ENCODE measurements around the gene NFE2.

NFE2 gene

GRCh38 chr12:54300732-54301427 lies at the start of gene NFE2:
TSS of gene NFE2 (minus strand) at chr12:54301015. CDS start at chr12:54295248, 5,767 bp downstream.
- Mint-ChIP-seq H3K27ac (no peak within 1 kb of the TSS), H3K36me3 (no peaks in the 10 kb centered on the region), H3K4me3 (no peak within 1 kb of the TSS), H3K4me1 (peaks cover 16% of the 10 kb centered on the region), H3K27me3 (peaks cover 28% of the 10 kb centered on the region), H3K9me3 (no peaks in the 10 kb centered on the region)

GRCh38 chr12:54349679-54350078 lies 48.9 kb upstream of the NFE2 start:
- H3K9me3 Mint-ChIP-seq, result no peaks in the 10 kb centered on the region
- H3K4me3 Mint-ChIP-seq, result no peak overlapping the region
- peaks cover 18% of the 10 kb centered on the region for H3K4me1 Mint-ChIP-seq
- no peaks in the 10 kb centered on the region for H3K27me3 Mint-ChIP-seq
- H3K27ac Mint-ChIP-seq, result no peak overlapping the region
- H3K36me3 Mint-ChIP-seq, result peaks cover 10% of the 10 kb centered on the region

- Mint-ChIP-seq H3K4me1 (peaks cover 18% of the 10 kb centered on the region), H3K27ac (no peak overlapping the region), H3K4me3 (no peak overlapping the region), H3K9me3 (no peaks in the 10 kb centered on the region), H3K36me3 (peaks cover 10% of the 10 kb centered on the region), H3K27me3 (no peaks in the 10 kb centered on the region)
Measured at GRCh38 chr12:54349036-54349435, 48.2 kb upstream of the NFE2 start.

- Mint-ChIP-seq H3K36me3 (peaks cover 8% of the 10 kb centered on the region), H3K27ac (no peak overlapping the region), H3K4me3 (no peak overlapping the region), H3K4me1 (peaks cover 15% of the 10 kb centered on the region), H3K27me3 (no peaks in the 10 kb centered on the region), H3K9me3 (no peaks in the 10 kb centered on the region)
Measured at GRCh38 chr12:54341378-54342300, 40.8 kb upstream of the NFE2 start.

- H3K4me3 Mint-ChIP-seq, result no peak overlapping the region
- H3K36me3 Mint-ChIP-seq, result peaks cover 8% of the 10 kb centered on the region
- H3K27ac Mint-ChIP-seq, result no peak overlapping the region
Measured at GRCh38 chr12:54340846-54341245, 40.0 kb upstream of the NFE2 start.

GRCh38 chr12:54338698-54339296 lies 38.0 kb upstream of the NFE2 start:
- Mint-ChIP-seq H3K9me3 (no peaks in the 10 kb centered on the region), H3K4me1 (peaks cover 25% of the 10 kb centered on the region), H3K4me3 (no peak overlapping the region), H3K27ac (no peak overlapping the region), H3K27me3 (no peaks in the 10 kb centered on the region), H3K36me3 (peaks cover 5% of the 10 kb centered on the region)

More at GRCh38 chr12:54340846-54341245, 40.0 kb upstream of the NFE2 start:
- H3K27me3 Mint-ChIP-seq, result no peaks in the 10 kb centered on the region
- H3K4me1 Mint-ChIP-seq, result peaks cover 18% of the 10 kb centered on the region
- H3K9me3 Mint-ChIP-seq, result no peaks in the 10 kb centered on the region

- no peak overlapping the region for H3K27ac Mint-ChIP-seq
- H3K9me3 Mint-ChIP-seq, result no peaks in the 10 kb centered on the region
- no peaks in the 10 kb centered on the region for H3K27me3 Mint-ChIP-seq
- H3K4me3 Mint-ChIP-seq, result no peak overlapping the region
- peaks cover 3% of the 10 kb centered on the region for H3K36me3 Mint-ChIP-seq
- H3K4me1 Mint-ChIP-seq, result peaks cover 33% of the 10 kb centered on the region
Measured at GRCh38 chr12:54337854-54338650, 37.2 kb upstream of the NFE2 start.

- peaks cover 33% of the 10 kb centered on the region for H3K4me1 Mint-ChIP-seq
- no peak overlapping the region for H3K27ac Mint-ChIP-seq
- H3K36me3 Mint-ChIP-seq, result peaks cover 2% of the 10 kb centered on the region
Measured at GRCh38 chr12:54337280-54337842, 36.5 kb upstream of the NFE2 start.

GRCh38 chr12:54333420-54334034 lies 32.7 kb upstream of the NFE2 start:
- Mint-ChIP-seq H3K9me3 (no peaks in the 10 kb centered on the region), H3K4me1 (peaks cover 61% of the 10 kb centered on the region), H3K27ac (no peak overlapping the region), H3K27me3 (no peaks in the 10 kb centered on the region), H3K36me3 (peaks cover 2% of the 10 kb centered on the region), H3K4me3 (peak overlapping the region; percentile 7)

More at GRCh38 chr12:54337280-54337842, 36.5 kb upstream of the NFE2 start:
- Mint-ChIP-seq H3K27me3 (no peaks in the 10 kb centered on the region), H3K4me3 (no peak overlapping the region), H3K9me3 (no peaks in the 10 kb centered on the region)

- no peaks in the 10 kb centered on the region for H3K9me3 Mint-ChIP-seq
- H3K4me3 Mint-ChIP-seq, result no peak overlapping the region
- H3K4me1 Mint-ChIP-seq, result peaks cover 63% of the 10 kb centered on the region
- H3K27ac Mint-ChIP-seq, result peak overlapping the region; percentile 74
- H3K27me3 Mint-ChIP-seq, result no peaks in the 10 kb centered on the region
- H3K36me3 Mint-ChIP-seq, result peaks cover 3% of the 10 kb centered on the region
Measured at GRCh38 chr12:54331461-54331860, 30.6 kb upstream of the NFE2 start.

GRCh38 chr12:54330442-54330841 lies 29.6 kb upstream of the NFE2 start:
- Mint-ChIP-seq H3K36me3 (peaks cover 3% of the 10 kb centered on the region), H3K4me3 (no peak overlapping the region)

GRCh38 chr12:54329759-54330158 lies 28.9 kb upstream of the NFE2 start:
- peak overlapping the region; percentile 70 for H3K27ac Mint-ChIP-seq
- H3K4me1 Mint-ChIP-seq, result peaks cover 63% of the 10 kb centered on the region
- no peak overlapping the region for H3K4me3 Mint-ChIP-seq
- peaks cover 7% of the 10 kb centered on the region for H3K36me3 Mint-ChIP-seq
- H3K9me3 Mint-ChIP-seq, result no peaks in the 10 kb centered on the region
- H3K27me3 Mint-ChIP-seq, result no peaks in the 10 kb centered on the region

More at GRCh38 chr12:54330442-54330841, 29.6 kb upstream of the NFE2 start:
- Mint-ChIP-seq H3K4me1 (peaks cover 58% of the 10 kb centered on the region), H3K9me3 (no peaks in the 10 kb centered on the region), H3K27me3 (no peaks in the 10 kb centered on the region), H3K27ac (peak overlapping the region; percentile 80)

GRCh38 chr12:54328595-54329337 lies 28.0 kb upstream of the NFE2 start:
- H3K4me3 Mint-ChIP-seq, result peak overlapping the region; percentile 75
- H3K27me3 Mint-ChIP-seq, result no peaks in the 10 kb centered on the region
- peaks cover 66% of the 10 kb centered on the region for H3K4me1 Mint-ChIP-seq

More at GRCh38 chr12:54328595-54329337, 28.0 kb upstream of the NFE2 start:
- Mint-ChIP-seq H3K36me3 (peaks cover 7% of the 10 kb centered on the region), H3K27ac (peak overlapping the region; percentile 70), H3K9me3 (no peaks in the 10 kb centered on the region)

Measured in activated naive CD4-positive, alpha-beta T cell treated with anti-CD3 and anti-CD28 coated beads, Interleukin-2, amount 50 U/mL, for 24 hours (primary cell).